ENCODE data around the gene PPBP.
A peak's percentile ranks its signal among the peaks of the same experiment; 100 is the strongest.
"Not testable (repeated sequence)": the region's sequence is repeated elsewhere in the genome, so short reads cannot be mapped to it uniquely, and the experiment has no call there.

The PPBP gene

DNA sequence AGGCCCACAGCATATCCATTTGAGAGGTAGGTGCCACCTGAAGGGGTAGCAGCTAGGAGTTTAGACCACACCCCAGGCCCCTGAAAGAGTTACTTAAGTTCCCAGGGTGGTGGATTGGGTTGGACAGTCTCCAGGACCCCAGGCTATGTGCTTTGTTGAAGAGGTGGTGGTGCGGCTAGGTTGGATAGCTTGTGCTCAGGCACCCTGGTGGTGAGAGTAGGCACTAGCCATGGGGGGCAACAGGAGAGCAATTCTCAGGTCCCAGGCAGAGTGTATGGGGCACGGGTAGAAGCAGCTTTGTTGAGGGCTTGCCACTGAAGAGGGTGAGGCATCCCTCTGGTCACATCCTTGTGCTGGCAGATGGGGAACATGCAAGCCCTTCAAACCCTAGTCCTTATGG lies 11.8 kb downstream of the PPBP start:
- Histone ChIP-seq H3K36me3 (no peaks in the 10 kb centered on the region), H3K27me3 (no peaks in the 10 kb centered on the region), H3K4me2 (no peak overlapping the region), H3K4me1 (peaks cover 0 to 21% (median 0%) of the 10 kb centered on the region in 10 experiments; a peak in 5 of 20 replicates), H3K9me3 (replicated peaks in 1 of 11) (peaks cover 5 to 35% (median 10%) of the 10 kb centered on the region in 11 experiments; a peak in 15 of 22 replicates), H4K20me1 (no peaks in the 10 kb centered on the region), H3K27ac (no peak overlapping the region), H3K4me3 (no peak overlapping the region), H3K9ac (no peak overlapping the region)
- no peak for TF ChIP-seq Cebpa-rat (IDR thresholded peaks at IDR 0.05)

DNA sequence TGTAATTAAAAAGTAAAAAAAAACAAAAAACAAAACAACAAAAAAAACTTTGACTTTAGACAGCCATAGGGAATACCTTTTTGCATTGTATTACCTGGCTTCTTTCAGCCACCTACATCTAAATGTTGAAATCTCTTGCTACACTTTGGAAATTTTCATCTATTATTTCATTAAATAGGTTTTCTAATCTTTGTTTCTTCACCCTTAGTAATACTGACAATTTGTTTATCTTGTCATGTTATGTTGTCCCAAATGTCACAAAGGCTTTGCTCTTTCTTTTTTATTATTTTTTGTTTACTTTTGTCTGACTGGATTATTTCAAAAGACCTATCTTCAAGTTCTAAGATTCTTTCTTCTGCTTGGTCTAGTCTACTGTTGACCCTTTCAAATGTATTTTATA lies 13.6 kb downstream of the PPBP start:
- H3K9me3 ChIP-seq (replicated peaks in 1 of 11) = peaks cover 10 to 53% (median 21%) of the 10 kb centered on the region in 11 experiments; a peak in 18 of 22 replicates
- no peaks in the 10 kb centered on the region for H3K27me3 ChIP-seq
- H3K4me2 ChIP-seq = no peak overlapping the region
- H3K4me1 ChIP-seq = peaks cover 0 to 15% (median 0%) of the 10 kb centered on the region in 10 experiments; a peak in 5 of 20 replicates
- no peaks in the 10 kb centered on the region for H3K36me3 ChIP-seq
- H4K20me1 ChIP-seq = no peaks in the 10 kb centered on the region
- H3K9ac ChIP-seq = no peak overlapping the region
- H3K27ac ChIP-seq = no peak overlapping the region
- H3K4me3 ChIP-seq = no peak overlapping the region
- TF ChIP-seq Cebpa-rat (IDR thresholded peaks at IDR 0.05) = no peak

DNA sequence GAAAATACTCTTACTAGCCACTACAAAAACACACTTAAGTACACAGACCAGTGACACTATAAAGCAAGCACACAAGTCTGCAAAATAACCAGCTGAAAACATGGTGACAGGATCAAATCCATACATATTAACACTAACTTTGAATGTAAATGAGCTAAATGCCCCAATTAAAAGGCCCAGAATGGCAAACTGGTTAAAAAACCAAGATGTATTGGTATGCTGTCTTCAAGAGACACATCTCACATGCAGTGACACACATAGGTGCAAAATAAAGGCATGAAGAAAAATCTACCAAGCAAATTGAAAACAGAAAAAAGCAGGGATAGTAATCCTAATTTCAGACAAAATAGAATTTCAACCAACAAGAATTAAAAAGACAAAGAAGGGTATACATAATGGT lies 17.0 kb downstream of the PPBP start:
- no peak for TF ChIP-seq Cebpa-rat (IDR thresholded peaks at IDR 0.05)
- no peak overlapping the region for H3K4me2 ChIP-seq

DNA sequence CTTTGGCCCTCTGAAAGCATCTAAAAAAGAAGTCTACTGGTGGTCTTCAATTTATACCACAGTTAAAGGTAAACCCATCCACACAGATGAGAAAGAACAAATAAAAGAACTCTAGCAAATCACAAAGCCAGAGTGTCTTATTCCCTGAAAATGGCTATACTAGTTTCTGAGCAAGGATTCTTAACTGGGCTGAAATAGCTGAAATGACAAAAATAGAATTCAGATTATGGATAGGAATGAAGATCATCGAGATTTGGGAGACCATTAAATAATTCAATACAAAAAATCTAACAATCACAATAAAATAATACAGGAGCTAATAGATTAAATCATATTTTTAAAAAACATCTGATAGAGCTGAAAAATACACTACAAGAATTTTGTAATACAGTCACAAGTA lies 18.0 kb downstream of the PPBP start:
- Histone ChIP-seq H4K20me1 (no peaks in the 10 kb centered on the region), H3K9me3 (replicated peaks in 1 of 11) (peaks cover 5 to 50% (median 21%) of the 10 kb centered on the region in 11 experiments; a peak in 18 of 22 replicates), H3K27ac (no peak overlapping the region), H3K27me3 (no peaks in the 10 kb centered on the region), H3K4me2 (no peak overlapping the region), H3K9ac (no peak overlapping the region), H3K36me3 (no peaks in the 10 kb centered on the region), H3K4me3 (no peak overlapping the region), H3K4me1 (no peaks in the 10 kb centered on the region)
- no peak for TF ChIP-seq Cebpa-rat (IDR thresholded peaks at IDR 0.05)

More for the DNA sequence above, 17.0 kb downstream of the PPBP start:
- Histone ChIP-seq H3K9me3 (replicated peaks in 1 of 11) (peaks cover 10 to 58% (median 21%) of the 10 kb centered on the region in 11 experiments; a peak in 19 of 22 replicates), H3K9ac (no peak overlapping the region), H3K4me1 (no peaks in the 10 kb centered on the region), H3K36me3 (no peaks in the 10 kb centered on the region), H3K27me3 (no peaks in the 10 kb centered on the region), H3K4me3 (no peak overlapping the region), H3K27ac (no peak overlapping the region), H4K20me1 (no peaks in the 10 kb centered on the region)

DNA sequence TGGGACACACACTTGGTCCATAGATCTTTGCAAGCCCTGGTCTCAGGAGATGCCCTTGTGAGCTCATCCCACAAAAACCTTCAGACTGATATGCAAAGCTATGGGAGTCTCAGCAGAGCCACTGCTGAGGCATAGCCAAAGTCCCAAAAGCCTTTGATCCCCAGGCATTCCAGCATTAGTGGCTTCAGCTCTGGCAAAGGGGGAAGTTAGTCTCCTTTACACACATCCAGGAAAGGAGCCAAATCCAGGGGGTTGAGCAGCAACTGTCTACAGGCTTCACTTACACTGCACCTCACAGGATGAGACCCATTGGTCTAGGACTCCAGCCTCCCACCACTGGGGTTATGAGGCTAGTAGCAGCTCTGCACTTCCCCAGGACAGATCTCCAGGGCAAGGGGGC lies 20.1 kb downstream of the PPBP start:
- H3K4me1 ChIP-seq = no peaks in the 10 kb centered on the region
- no peaks in the 10 kb centered on the region for H3K36me3 ChIP-seq
- H4K20me1 ChIP-seq = no peaks in the 10 kb centered on the region
- H3K9me3 ChIP-seq (replicated peaks in 1 of 11) = peaks cover 0 to 40% (median 15%) of the 10 kb centered on the region in 11 experiments; a peak in 13 of 22 replicates
- no peaks in the 10 kb centered on the region for H3K27me3 ChIP-seq
- TF ChIP-seq Cebpa-rat (IDR thresholded peaks at IDR 0.05) = no peak
- H3K27ac ChIP-seq = no peak overlapping the region
- no peak overlapping the region for H3K4me3 ChIP-seq
- H3K9ac ChIP-seq = no peak overlapping the region
- H3K4me2 ChIP-seq = no peak overlapping the region

DNA sequence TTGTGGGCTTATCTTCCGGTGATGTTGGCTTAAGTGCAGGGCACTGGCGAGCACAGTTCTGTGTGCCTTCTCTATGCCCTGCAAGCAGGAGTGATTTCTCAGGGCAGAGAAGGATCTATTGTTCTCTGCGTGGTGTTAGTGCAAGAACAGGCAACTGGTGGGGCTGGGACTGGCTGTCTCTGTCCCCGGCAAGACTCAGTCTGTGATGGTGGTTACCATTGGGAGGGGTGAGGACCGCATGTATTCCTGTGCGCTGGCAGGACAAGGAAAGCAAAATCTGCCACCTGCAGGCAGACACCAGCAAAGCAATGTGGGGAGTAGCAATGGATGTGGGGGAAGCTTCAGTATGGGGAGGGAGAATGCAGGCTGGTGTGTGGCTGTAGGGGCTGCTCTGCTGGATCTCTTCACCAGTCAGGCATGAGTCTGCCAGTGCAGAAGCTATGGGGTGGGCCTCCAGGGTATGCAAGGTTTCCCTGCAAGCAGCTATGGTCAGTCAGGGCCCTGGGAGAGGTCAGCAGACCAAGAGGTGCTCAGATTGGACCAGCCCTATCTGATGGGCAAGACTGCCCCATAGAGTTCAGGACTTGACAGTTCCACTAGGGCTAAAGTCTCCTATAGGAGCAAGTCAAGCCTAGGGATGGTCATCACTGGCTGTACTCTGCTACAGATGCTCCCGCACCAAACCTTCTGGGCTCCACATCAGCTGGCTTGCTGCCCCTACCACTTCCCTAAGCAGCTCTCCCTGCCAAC lies 23.0 kb downstream of the PPBP start:
- Histone ChIP-seq H4K20me1 (no peaks in the 10 kb centered on the region), H3K9ac (no peak overlapping the region), H3K9me3 (replicated peaks in 1 of 11) (peaks cover 12 to 43% (median 24%) of the 10 kb centered on the region in 11 experiments), H3K27ac (no peak overlapping the region), H3K27me3 (no peaks in the 10 kb centered on the region), H3K4me3 (no peak overlapping the region), H3K4me1 (no peaks in the 10 kb centered on the region), H3K4me2 (no peak overlapping the region), H3K36me3 (no peaks in the 10 kb centered on the region; a peak in 1 of 22 replicates)
- no peak for TF ChIP-seq Cebpa-rat (IDR thresholded peaks at IDR 0.05)

DNA sequence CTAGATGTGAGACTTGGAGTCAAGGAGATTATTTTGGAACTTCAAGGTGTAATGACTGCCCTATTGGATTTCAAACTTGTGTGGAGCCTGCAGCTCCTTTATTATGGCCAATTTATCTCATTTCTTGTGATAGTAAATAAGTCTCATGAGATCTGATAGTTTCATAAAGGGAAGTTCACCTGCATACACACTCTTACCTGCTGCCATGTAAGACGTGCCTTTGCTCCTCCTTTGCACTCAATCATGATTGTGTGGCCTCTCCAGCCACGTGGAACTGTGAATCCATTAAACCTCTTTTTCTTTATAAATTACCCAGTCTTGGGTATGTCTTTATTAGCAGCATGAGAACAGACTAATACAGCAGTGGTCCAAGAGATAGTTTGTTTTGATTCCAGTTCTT lies 25.3 kb downstream of the PPBP start:
- Histone ChIP-seq H3K4me2 (no peak overlapping the region), H3K9ac (no peak overlapping the region), H3K9me3 (replicated peaks in 1 of 11) (peaks cover 15 to 44% (median 26%) of the 10 kb centered on the region in 11 experiments), H4K20me1 (no peaks in the 10 kb centered on the region), H3K36me3 (no peaks in the 10 kb centered on the region; a peak in 1 of 22 replicates), H3K4me3 (no peak overlapping the region), H3K27me3 (no peaks in the 10 kb centered on the region), H3K4me1 (no peaks in the 10 kb centered on the region), H3K27ac (no peak overlapping the region)
- TF ChIP-seq Cebpa-rat (IDR thresholded peaks at IDR 0.05) = no peak

DNA sequence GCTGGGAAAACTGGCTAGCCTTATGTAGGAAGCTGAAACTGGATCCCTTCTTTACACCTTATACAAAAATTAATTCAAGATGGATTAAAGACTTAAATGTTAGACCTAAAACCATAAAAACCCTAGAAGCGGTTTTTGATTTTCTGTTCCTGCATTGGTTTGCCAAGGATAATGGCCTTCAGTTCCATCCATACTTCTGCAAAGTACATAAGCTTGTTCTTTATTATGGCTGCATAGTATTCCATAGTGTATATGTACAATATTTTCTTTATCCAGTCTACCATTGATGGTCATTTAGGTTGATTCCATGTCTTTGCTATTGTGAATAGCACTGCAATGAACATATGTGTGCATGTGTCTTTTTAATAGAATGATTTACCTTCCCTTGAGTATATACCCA lies 28.9 kb downstream of the PPBP start:
- H4K20me1 ChIP-seq, H3K4me3 ChIP-seq, H3K27ac ChIP-seq, H3K4me2 ChIP-seq, H3K9ac ChIP-seq, H3K4me1 ChIP-seq, H3K27me3 ChIP-seq, H3K36me3 ChIP-seq: not testable (repeated sequence)
- H3K9me3 ChIP-seq (replicated peaks in 1 of 11) = peaks cover 15 to 53% (median 26%) of the 10 kb centered on the region in 11 experiments

DNA sequence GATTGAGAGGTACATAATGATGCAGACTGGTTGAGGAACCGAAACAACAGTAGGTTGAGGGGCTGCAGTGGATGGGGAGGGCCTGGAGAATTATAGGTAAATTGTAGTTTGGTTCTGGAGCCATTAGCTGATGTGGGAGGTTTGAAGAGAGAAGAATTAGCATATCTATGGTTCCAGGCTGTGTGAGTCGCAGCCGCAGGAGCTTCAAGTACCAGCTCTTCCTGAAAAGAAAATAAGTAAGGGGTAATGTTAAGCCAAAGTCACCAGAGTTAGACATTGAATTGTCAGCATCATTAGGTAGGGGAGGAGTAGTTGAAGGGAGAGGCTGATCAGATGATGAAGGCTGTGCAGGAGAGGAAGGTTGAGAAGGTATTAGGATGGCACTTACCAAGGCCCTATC lies 35.6 kb downstream of the PPBP start:
- 0 out of 22 replicates have a peak overlapping the region, but pooled peaks of 2 of the 11 experiments have one; percentile 19 to 21 for H3K4me2 ChIP-seq
- H4K20me1 ChIP-seq = no peaks in the 10 kb centered on the region
- no peaks in the 10 kb centered on the region for H3K36me3 ChIP-seq
- no peak overlapping the region for H3K9ac ChIP-seq
- H3K9me3 ChIP-seq (replicated peaks in 1 of 11) = peaks cover 0 to 14% (median 0%) of the 10 kb centered on the region in 11 experiments; a peak in 4 of 22 replicates
- H3K4me1 ChIP-seq = peaks cover 0 to 57% (median 0%) of the 10 kb centered on the region in 10 experiments; a peak in 5 of 20 replicates
- H3K4me3 ChIP-seq = no peak overlapping the region
- no peak overlapping the region for H3K27ac ChIP-seq
- no peak for TF ChIP-seq Cebpa-rat (IDR thresholded peaks at IDR 0.05)
- H3K27me3 ChIP-seq = no peaks in the 10 kb centered on the region

DNA sequence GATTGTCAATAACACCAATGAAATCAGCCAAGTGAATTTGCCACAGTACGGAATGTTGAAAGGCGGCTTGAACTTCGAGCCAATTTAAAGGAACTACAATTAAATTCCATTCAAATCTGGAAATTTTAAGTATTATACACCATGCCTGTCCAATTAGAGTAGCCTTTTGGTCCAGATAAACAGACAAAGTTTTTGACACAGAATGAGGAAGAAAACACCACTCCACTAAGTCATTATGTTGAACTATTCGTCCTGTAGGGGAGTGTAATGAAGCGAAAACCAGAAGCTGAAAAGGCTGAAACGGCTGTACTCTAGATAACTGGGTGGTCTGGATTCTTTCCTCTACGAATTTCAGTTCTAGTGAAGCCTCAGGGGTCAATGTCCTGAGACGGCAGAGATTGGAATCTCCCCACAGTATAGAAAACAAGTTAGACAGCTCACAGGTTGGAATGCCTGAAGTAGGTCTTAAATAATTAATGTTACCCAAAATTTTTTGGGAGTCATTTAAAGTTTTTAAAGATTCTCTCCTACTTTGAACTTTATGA lies 37.5 kb downstream of the PPBP start:
- not testable (repeated sequence) for H3K9me3 ChIP-seq (replicated peaks in 1 of 11); H3K36me3 ChIP-seq; H3K4me3 ChIP-seq; H3K27me3 ChIP-seq; H4K20me1 ChIP-seq; H3K9ac ChIP-seq
- Histone ChIP-seq H3K4me1 (peaks cover 0 to 57% (median 0%) of the 10 kb centered on the region in 10 experiments; a peak in 5 of 20 replicates), H3K4me2 (peak overlapping the region in 1 of 11 experiments; percentile 28; a peak in 1 of 22 replicates), H3K27ac (peak overlapping the region in 2 of 11 experiments; percentile 57 to 75; a peak in 2 of 22 replicates)

All from BLaER1 treated with 17β-estradiol and CSF1 and Interleukin-3, amounts not matched to agents 10 nM and 100 nM (cell line).